CD4-positive, alpha-beta T cell treated with Interleukin-6 for 4 hours (primary cell): ENCODE results near the gene GFER.

ENCODE experiments used
- DNase-seq: peaks from one replicate; pipeline ENCODE4 v3.0.0-alpha.2; 2020; ENCODE audit warnings: mixed read lengths

GFER gene

DNA sequence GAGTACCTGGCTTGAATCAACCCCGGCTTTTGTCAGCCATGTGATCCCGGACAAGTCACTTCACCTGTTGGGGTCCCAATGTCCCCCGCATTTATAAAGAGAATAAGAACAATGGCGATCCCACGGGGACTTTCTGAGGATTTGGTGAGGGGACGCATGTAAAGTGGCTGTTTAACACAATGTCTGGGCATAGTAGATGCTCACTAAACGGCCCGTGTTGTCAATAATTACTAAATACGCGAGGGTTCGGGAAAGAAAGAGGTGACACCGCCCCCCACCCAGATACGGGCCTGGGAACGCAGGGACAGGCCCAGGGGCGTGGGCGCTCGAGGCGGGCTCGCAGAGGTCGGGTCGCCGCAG is 7.6 kb downstream of the GFER start:
- DNase-seq, result no peak

DNA sequence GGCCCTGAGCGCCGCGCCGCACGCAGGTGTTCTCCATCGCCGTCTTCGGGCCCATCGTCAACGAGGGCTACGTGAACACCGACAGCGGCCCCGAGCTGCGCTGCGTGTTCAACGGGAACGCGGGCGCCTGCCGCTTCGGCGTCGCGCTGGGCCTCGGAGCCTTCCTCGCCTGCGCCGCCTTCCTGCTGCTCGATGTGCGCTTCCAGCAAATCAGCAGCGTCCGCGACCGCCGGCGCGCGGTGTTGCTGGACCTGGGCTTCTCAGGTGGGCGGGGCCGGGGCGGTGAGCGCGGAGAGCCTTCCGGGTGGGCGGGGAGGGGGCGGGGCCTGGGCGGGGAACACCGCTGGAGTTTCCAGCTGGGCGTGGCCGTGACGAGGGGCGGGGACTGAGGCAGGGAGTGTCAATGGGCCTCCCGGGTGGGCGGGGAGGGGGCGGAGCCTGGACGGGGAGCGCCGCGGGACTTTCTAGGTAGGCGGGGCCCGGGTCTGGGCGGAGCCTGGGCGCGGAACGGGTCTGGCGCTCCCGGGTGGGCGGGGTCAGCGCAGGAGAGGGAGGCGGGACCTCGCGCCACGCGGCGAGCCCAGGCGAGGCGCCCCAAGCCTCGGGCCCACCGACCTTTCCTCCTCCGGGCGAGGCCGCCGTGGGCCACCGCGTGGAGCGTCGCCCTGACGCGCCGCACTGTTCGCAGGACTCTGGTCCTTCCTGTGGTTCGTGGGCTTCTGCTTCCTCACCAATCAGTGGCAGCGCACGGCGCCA is 8.1 kb downstream of the GFER start:
- DNase-seq, result peak; percentile 99

DNA sequence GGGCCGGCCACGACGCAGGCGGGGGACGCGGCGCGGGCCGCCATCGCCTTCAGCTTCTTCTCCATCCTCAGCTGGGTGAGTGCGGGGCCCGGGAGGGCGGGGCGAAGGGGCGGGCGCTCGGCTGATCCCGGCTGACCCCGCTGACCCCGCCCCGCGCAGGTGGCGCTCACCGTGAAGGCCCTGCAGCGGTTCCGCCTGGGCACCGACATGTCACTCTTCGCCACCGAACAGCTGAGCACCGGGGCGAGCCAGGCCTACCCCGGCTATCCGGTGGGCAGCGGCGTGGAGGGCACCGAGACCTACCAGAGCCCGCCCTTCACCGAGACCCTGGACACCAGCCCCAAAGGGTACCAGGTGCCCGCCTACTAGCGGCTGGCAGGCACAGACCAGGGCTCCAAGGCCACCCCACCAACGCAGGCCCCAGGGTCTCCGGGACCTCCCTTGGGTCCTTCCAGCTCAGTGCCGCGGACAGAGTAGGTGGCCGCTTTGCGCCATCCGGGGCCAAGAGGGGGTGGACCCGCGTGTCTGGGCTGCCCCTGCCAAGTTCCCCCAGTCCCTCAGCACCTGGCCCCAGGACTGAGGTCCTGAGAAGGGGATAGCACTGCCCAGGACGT is 8.8 kb downstream of the GFER start:
- no peak for DNase-seq

GRCh38 chr16:1993731-1994131 is 9.7 kb downstream of the GFER start:
- no peak for DNase-seq

DNA sequence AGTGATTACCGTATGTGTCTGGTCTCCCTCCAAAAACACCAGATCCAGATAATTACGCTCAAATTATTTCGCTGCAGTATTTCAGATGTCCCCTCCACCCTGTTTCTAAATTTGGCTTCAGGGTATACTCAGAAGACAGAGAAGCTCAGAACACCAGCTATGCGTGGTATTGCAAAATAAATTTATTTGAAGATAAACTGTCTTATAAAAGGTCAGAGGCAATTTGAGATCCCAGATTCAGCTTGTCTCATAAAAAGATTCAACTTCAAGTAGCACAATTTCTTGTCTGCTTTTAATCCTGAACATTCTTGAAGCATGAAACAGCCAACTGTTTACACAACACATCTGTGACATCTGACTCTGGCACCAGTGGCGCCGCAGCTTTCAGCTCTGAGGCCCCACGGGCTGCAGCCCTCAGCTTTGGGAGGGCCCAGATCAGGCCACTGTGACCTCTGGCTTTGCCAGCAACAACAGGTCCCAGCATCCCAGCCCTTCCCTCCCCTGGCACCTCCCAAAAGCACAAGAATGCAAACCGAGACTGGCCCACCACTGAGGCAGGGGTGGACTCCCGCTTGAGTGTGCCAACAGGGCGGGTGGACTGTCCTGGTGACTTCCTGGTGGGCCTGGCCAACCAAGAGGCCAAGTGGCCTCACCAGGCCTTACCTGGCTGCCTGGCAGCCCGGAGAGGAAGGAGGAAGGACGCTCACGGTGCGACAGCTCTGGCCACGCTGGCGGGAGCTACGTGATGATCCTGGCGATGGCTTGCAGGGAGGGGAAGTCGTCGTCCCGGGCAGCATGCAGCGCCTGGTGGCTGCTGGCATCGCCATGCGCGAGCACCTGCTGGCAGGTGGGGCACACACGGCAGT is 13.7 kb downstream of the GFER start:
- DNase-seq, result no peak

DNA sequence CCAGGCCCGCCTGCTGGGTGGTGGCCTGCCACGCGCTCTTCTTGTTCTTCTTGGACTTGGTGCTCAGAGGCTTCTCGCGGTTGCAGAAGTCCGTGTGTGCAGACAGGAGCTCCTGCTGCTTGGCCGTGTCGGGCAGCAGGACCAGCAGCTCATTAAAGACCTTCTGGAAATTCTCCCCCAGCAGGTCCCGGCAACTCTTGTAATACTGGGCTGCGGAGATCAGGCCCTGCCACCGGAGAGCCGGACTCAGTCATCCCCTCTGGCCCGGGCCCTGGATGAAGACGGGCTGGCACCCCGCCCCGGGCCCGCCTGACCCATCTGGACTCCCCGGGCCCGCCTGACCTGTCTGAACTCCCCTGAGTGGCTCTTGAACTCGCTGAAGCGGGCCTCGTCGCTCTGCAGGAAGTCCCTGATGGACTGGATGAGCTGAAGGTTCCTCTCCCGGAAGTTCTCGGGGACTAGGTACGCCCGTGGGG is 14.4 kb downstream of the GFER start:
- no peak for DNase-seq

DNA sequence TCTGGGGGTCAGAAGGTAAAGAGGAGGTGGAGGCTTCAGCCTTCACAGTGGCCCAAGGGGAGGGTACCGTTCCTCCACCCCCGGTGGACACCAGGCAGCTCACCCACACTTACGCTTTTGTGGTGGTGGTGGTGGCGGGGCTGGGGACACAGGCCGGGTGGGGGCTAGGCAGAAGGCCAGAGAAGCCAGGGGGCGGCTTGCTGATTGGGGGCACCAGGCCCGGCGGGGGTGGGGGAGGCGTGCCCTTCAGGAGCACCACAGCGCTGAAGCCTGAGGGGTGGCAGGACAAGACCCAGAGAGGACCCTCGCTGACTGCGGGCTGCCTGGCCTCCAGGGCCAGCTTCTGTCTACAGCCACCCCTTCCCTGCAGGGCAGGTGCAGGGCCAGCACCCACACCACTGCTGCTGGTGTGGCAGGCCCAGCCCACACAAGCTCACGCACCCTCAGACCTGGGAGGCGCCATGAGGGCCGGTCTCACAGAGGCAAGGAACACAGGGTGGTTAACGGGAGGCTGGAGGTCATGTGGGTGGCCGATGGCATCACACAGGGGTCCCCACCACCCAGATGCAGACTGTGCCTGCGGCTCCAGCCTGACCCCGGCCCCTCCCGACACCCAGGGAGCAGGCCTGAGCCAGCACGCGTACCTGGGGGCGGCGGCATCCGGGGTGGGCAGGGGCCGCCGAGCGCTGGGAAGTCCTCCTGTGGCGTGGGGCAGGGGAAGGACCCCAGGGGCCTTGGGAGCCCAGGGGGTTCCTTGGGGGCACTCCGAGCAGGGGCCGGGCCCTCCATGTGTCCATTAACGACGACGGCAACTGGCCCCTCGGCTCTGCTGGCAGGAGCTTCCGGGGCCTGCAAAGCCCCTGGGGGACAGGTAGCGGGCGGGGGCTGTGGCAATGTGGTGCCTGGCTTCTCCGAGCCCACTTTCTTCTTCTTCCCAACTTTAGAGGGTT is 15.1 kb downstream of the GFER start:
- DNase-seq, result no peak

DNA sequence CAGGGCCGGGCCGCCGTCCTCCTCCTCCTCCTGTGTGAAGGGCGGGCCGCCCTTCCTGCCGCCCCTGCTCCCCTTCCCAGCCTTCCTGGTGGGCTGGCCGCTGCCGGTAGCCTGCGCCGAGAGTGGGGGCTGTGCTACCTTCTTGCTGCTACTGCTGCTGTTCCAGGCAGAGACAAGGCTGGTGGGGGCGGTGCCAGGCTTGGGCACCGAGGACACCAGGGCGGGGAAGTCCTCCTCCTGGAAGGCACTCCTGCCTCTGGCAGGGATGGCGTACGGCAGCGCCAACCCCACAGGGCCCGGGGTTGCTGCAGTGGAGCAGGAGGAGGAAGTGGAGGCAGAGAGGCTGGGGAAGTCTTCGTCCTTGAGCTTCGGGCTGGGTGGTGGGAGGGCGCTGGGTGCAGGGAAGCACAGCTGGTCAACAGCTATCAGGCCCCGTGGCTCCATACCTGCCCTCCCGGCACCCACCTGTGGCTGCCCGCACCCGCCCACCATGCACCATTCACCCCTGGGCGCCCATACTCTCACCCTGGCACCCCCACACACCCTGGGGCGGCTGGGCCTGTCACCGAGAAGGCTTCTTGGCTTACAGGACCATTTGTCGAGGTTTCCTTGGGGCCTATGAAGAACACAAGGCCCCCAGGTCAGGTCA is 16.0 kb downstream of the GFER start:
- no peak for DNase-seq

GRCh38 chr16:2001035-2001434 is 17.0 kb downstream of the GFER start:
- no peak for DNase-seq

DNA sequence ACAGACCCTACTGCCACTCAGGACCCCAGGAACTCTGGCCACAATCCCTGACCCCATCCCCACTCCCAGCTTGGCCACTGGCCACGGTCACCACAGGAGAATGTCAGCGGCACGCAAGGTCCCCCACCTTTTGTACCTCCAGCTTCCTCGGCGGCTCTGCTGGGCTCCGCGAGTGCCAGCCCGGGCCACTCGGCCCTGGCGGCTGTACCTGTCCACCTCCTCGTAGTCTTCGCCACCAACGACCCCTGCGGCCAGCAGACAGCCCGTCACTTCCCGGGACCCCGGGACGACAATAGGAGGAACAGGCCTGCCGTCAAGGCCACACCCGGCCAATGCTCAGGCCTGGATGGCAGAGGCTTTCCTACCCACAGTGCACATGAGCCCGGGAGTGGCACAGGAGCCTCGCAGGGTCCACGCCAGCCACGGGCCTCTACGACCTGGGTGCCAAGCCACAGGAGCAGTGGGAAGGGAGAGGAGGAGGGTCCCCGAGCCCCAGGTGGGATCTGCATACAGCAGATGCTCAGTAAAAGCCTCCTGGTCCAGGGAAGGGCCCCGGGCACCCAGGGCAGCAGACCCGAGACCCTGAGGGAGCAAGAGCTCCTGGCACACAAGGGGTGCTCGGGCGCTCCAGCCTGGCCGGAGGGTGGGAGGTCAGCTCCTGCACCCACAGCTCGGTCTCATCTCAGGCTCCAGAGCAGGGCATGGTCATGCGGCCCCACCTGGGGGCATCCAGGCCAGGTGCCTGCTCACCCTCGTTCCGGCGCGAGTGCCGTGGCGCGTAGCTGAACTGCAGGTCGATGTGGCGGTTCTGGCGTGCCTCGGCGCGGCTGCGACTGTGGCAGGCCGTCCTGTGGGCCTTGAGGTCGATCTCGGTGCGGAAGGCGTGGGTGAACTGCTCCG is 17.7 kb downstream of the GFER start:
- no peak for DNase-seq

GRCh38 chr16:2002406-2003230 is 18.6 kb downstream of the GFER start:
- DNase-seq, result no peak

- no peak for DNase-seq
These were observed 19.3 kb downstream of the GFER start for GRCh38 chr16:2003231-2003826.

GRCh38 chr16:2003827-2004641 is 20.0 kb downstream of the GFER start:
- DNase-seq, result peak; percentile 88

GRCh38 chr16:2004795-2005517 is 21.0 kb downstream of the GFER start:
- no peak for DNase-seq

GRCh38 chr16:2005646-2006045 is 21.7 kb downstream of the GFER start:
- no peak for DNase-seq

DNA sequence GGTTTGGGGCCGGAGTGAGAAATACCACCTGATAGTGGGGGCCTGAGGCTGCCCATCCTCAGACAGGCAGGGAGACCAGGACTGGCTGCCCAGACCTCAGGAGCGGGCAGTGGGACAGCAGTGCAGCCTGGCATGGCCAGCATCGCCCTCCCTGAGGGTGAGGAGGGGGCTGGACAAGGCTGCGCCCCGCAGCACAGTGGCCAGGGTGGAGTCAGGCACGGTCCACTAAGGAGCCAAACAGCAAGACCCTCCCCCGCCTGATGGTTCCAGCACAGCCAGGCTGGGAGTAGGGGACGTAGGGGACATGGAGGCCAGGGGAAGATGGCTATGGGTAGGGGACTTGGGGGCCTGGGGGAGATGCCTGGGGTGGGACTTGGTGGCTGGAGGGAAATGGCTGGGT is 22.3 kb downstream of the GFER start:
- DNase-seq, result no peak

GRCh38 chr16:2007081-2007836 is 23.3 kb downstream of the GFER start:
- no peak for DNase-seq
